Gastroesophageal sphincter (tissue), 4 donors: ENCODE data around the gene CYP4F2. TPM values are rescaled to one million over a fixed set of nuclear protein-coding genes. Genes with fewer than 3 reads are reported as not detected.
"Not testable (repeated sequence)": the region's sequence is repeated elsewhere in the genome, so short reads cannot be mapped to it uniquely, and the experiment has no call there.

ENCODE experiments used
- ATAC-seq: fragments of 150-250 bp; one replicate; pipeline ENCODE4 v1.9.1; 2016; ENCODE audit warnings: mild to moderate bottlenecking, moderate library complexity
- H3K27ac ChIP-seq, 4 donors: fragments of 200-600 bp; sonication (generic) in 3 of 4; 1 replicate in 3 of 4; 2 replicates in 1 of 4; pipeline ENCODE4 v1.5.1; 2016 to 2019
- H3K27me3 ChIP-seq: fragments of 200-600 bp; sonication (generic); one replicate; pipeline ENCODE4 v1.5.1; 2019
- H3K36me3 ChIP-seq, 2 donors: fragments of 200-600 bp; sonication (generic); one replicate each; pipeline ENCODE4 v1.5.1; 2019; ENCODE audit warnings: control low read depth in 1 of 2
- H3K4me1 ChIP-seq, 3 donors: fragments of 200-600 bp; sonication (generic); 1 replicate in 2 of 3; 2 replicates in 1 of 3; pipeline ENCODE4 v1.5.1; 2016 to 2019; ENCODE audit warnings: control low read depth in 2 of 3
- H3K4me3 ChIP-seq, 2 donors: fragments of 200-600 bp; sonication (generic); one replicate each; pipeline ENCODE4 v1.5.1; 2019; ENCODE audit warnings: mild to moderate bottlenecking in 1 of 2, moderate library complexity in 1 of 2
- H3K9me3 ChIP-seq, 3 donors: fragments of 200-600 bp; sonication (generic); one replicate each; pipeline ENCODE4 v1.5.1; 2017 to 2019; ENCODE audit warnings: control low read depth in 2 of 3
- EP300 ChIP-seq: sonication (generic); formaldehyde crosslinking; IDR thresholded peaks from one replicate; pipeline ENCODE4 v1.6.1; 2017; ENCODE audit warnings: antibody characterized with exemption, mild to moderate bottlenecking
- POLR2A ChIP-seq, 2 donors: fragments of 450-650 bp; IDR thresholded peaks; one replicate each; pipeline ENCODE4 v1.6.1; 2017; ENCODE audit warnings: antibody characterized with exemption in 2 of 2, mild to moderate bottlenecking in 2 of 2, moderate library complexity in 1 of 2
- POLR2AphosphoS5 ChIP-seq: sonication (generic); formaldehyde crosslinking; IDR thresholded peaks from one replicate; pipeline ENCODE4 v1.6.1; 2017; ENCODE audit warnings: antibody characterized with exemption
- WGBS, 2 donors: methylation state at CpG; one replicate each; pipeline ENCODE4 v1.1.5; 2018; ENCODE audit warnings: low coverage in 1 of 2; 5-methylcytosine and 5-hydroxymethylcytosine counted together
- total RNA-seq, 4 donors: library from RNA; depleted of rRNA; stranded (reverse); fragments of >200 nt; gene quantifications; one replicate each; pipeline ENCODE4 v1.1.0, GENCODE V29; 2016
- TF ChIP-seq, protein P1 (sequence below), 4 experiments: fragments of 200-600 bp in 2 of 4; fragments of 450-650 bp in 2 of 4; sonication (generic) in 1 of 4; IDR thresholded peaks; one replicate each; pipeline ENCODE4 v1.5.1; 2017 to 2019; ENCODE audit warnings: antibody characterized with exemption in 4 of 4, mild to moderate bottlenecking in 2 of 4, moderate library complexity in 2 of 4

Gene CYP4F2
- total RNA-seq, 4 donors from 2014 or later, result not detected

DNA sequence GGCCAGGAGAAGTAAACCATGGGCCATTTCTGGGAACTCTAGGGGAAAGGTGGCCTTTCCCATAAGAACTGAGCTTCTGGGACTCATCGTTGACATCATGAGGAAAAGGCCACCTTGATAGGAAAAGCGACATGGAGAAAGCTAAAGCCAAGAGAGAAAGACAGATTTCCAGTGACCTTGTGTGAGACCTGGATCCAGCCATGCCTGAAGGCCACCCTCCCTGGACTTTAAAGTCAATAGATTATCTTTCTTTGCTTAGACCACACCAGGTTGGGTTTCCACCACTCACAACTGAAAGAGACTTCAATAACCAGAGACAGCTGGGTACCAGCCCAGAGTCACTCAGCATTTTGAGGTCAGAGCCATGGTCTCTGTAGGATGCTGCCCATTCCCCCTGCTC, 3.5 kb downstream of the CYP4F2 start:
- H3K9me3 ChIP-seq, result no peaks in the 10 kb centered on the region
- no peaks in the 10 kb centered on the region for H3K4me1 ChIP-seq
- no peak overlapping the region for H3K4me3 ChIP-seq
- peaks cover 59% of the 10 kb centered on the region for H3K27me3 ChIP-seq
- TF ChIP-seq, protein P1, sequence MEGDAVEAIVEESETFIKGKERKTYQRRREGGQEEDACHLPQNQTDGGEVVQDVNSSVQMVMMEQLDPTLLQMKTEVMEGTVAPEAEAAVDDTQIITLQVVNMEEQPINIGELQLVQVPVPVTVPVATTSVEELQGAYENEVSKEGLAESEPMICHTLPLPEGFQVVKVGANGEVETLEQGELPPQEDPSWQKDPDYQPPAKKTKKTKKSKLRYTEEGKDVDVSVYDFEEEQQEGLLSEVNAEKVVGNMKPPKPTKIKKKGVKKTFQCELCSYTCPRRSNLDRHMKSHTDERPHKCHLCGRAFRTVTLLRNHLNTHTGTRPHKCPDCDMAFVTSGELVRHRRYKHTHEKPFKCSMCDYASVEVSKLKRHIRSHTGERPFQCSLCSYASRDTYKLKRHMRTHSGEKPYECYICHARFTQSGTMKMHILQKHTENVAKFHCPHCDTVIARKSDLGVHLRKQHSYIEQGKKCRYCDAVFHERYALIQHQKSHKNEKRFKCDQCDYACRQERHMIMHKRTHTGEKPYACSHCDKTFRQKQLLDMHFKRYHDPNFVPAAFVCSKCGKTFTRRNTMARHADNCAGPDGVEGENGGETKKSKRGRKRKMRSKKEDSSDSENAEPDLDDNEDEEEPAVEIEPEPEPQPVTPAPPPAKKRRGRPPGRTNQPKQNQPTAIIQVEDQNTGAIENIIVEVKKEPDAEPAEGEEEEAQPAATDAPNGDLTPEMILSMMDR (IDR thresholded peaks at IDR 0.05), result no peak
- TF ChIP-seq POLR2A (IDR thresholded peaks at IDR 0.05) (no peak), POLR2AphosphoS5 (no peak), EP300 (no peak)
- no peaks in the 10 kb centered on the region for H3K36me3 ChIP-seq
- ATAC-seq, result no peak
- WGBS, 2 donors, result 85% methylated on average over 2 of the region's 2 CpGs; no CpG with 5 or more reads in 1 of the 2 donors
- H3K27ac ChIP-seq, result no peak overlapping the region

DNA sequence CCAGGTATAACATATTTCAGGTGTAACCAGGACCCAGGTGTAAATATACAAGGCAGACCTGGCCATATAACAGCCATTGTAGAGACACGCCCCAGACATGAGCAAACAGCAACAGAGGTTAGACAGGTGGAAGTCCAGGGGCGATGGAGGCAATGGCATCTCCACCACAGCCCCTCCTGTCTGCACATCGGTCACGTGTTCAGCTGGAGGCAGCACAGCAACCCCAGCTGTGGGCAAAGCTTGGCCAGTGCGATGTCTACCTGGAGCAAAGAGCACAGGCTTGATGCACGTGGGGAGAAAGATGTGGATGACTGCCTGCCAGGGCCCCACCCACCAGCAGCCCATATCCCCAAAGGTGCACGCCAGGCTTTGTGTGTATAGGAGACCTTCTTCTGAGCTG, 4.4 kb downstream of the CYP4F2 start:
- Histone ChIP-seq H3K9me3 (no peaks in the 10 kb centered on the region), H3K27me3 (peaks cover 51% of the 10 kb centered on the region), H3K4me1 (no peaks in the 10 kb centered on the region), H3K27ac (no peak overlapping the region), H3K4me3 (no peak overlapping the region), H3K36me3 (no peaks in the 10 kb centered on the region)
- ATAC-seq, result no peak
- TF ChIP-seq POLR2AphosphoS5, result no peak
- TF ChIP-seq, protein P1 (IDR thresholded peaks at IDR 0.05), result no peak
- no peak for TF ChIP-seq EP300
- no peak for TF ChIP-seq POLR2A (IDR thresholded peaks at IDR 0.05)
- WGBS, 2 donors, result 63 to 80% methylated on average over 1 to 5 of the region's 7 CpGs

DNA sequence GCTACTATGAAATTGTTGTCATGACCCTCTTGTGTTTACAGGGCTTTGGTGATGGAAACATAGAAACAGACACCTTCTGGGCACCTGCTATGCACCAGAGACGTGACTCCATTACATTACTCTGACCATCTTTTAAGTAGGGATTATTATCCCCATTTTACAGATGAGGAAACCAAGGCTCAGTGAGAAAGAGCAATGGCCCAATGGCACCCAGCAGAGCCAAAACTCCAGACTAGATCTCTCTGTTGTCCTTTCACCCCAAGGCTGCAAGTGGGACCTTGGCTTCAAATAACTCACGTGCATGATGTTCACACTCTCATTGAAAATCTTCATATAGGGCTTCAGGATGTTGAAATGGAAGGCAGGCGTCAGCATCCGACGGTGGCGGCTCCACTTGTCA, 5.9 kb downstream of the CYP4F2 start:
- 46 to 80% methylated on average over 1 to 2 of the region's 6 CpGs for WGBS, 2 donors
- Histone ChIP-seq H3K4me3 (no peak overlapping the region), H3K36me3 (no peaks in the 10 kb centered on the region), H3K27me3 (peaks cover 40% of the 10 kb centered on the region), H3K27ac (no peak overlapping the region), H3K9me3 (no peaks in the 10 kb centered on the region), H3K4me1 (no peaks in the 10 kb centered on the region)
- ATAC-seq, result no peak
- TF ChIP-seq POLR2A (IDR thresholded peaks at IDR 0.05) (no peak), EP300 (no peak), POLR2AphosphoS5 (no peak)
- TF ChIP-seq, protein P1 (IDR thresholded peaks at IDR 0.05), result no peak

DNA sequence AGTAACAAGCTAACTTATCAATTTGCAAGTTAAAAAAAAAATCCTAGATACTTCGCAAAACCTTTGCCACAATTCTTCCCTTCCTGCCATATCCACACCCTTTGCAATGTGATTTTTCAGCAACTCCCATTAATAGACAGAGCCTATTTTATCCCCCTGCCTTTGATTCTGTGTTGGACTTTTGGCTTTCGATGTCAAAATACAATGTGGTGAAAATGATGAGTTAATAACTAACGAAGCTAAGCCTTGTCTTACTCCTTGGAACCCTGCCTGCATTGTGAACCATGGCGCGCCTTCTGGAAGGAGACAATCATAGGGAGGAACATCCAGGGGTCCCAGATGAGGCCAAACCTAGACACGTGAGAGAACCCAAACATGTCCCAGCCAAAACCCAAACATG, 6.4 kb downstream of the CYP4F2 start:
- WGBS, 2 donors, result 54 to 64% methylated on average over 4 of the region's 6 CpGs
- Histone ChIP-seq H3K9me3 (no peaks in the 10 kb centered on the region), H3K4me1 (no peaks in the 10 kb centered on the region), H3K27me3 (peaks cover 39% of the 10 kb centered on the region), H3K4me3 (no peak overlapping the region), H3K36me3 (no peaks in the 10 kb centered on the region), H3K27ac (no peak overlapping the region)
- ATAC-seq, result no peak
- TF ChIP-seq, protein P1 (IDR thresholded peaks at IDR 0.05), result no peak
- TF ChIP-seq POLR2AphosphoS5 (no peak), POLR2A (IDR thresholded peaks at IDR 0.05) (no peak), EP300 (no peak)

DNA sequence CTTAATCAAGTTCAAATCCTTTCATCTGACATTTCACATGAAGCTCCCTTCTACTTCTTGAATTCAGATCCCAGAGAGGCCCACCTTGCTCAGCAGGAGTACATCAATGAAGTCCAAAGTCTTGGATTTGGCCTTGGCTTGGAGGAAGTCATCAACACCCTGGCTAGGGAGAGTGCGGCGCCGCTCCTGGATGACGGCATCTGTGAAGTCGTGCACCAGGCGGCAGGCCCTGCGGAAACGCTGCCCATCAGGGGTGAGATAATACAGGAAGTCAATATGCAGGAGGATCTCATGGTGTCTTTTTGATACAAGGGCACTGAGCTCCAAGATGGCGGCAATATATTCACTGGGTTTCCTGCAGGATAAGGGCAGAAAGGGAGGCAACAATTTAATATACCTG, 8.5 kb downstream of the CYP4F2 start:
- not testable (repeated sequence) for H3K4me3 ChIP-seq, H3K9me3 ChIP-seq, H3K4me1 ChIP-seq, ATAC-seq, H3K36me3 ChIP-seq, H3K27ac ChIP-seq
- H3K27me3 ChIP-seq, result peaks cover 43% of the 10 kb centered on the region
- WGBS, 2 donors, result no CpG with 5 or more reads among the region's 9 CpGs
